LNCaP clone FGC (cell line): ENCODE measurements around the gene RELN.

ENCODE experiments used
- DNase-seq: peaks from one replicate; pipeline ENCODE4 v3.0.0-alpha.2; 2011; ENCODE audit warnings: low read depth
- H3K4me3 ChIP-seq: 2 replicates; pipeline ENCODE4 v1.5.1; 2011; ENCODE audit warnings: mild to moderate bottlenecking, low read depth, low read length, control low read depth
- CTCF ChIP-seq: IDR thresholded peaks from 2 replicates; pipeline ENCODE4 v1.5.1; 2012; ENCODE audit warnings: mild to moderate bottlenecking; ENCODE audit not compliant: control insufficient read depth, insufficient read depth; ENCODE audit errors: extremely low read depth

RELN gene

GRCh38 chr7:103594186-103594585 is 395.3 kb downstream of the RELN start:
- DNase-seq: no peak
- no peak overlapping the region for H3K4me3 ChIP-seq
- TF ChIP-seq CTCF: no peak

DNA sequence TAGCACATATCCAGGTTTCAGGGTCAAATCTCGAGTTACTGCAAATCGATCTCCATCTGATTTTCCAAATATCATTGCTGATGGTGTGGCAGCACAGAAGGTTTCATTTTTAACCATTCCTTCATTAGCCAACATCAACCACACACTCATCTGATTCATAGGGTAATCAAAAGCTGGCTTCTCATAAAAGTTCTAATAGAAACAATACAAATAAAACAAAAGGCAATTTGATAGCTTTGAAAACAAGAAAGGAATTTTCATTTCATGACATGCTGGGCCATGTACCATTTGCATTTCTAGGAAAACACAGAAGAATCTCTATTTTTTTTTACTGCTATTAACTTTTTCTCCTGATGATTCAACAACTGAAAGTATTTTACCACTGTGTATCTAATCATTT is 395.8 kb downstream of the RELN start:
- DNase-seq: peak; percentile 48
- H3K4me3 ChIP-seq: no peak overlapping the region
- no peak for TF ChIP-seq CTCF

GRCh38 chr7:103592844-103593243 is 396.6 kb downstream of the RELN start:
- DNase-seq: peak; percentile 81
- no peak for TF ChIP-seq CTCF
- H3K4me3 ChIP-seq: no peak overlapping the region

- H3K4me3 ChIP-seq: no peak overlapping the region
- no peak for DNase-seq
- TF ChIP-seq CTCF: no peak
These were observed 397.3 kb downstream of the RELN start for GRCh38 chr7:103592187-103592586.

GRCh38 chr7:103580031-103580430 is 409.4 kb downstream of the RELN start:
- no peak for DNase-seq
- TF ChIP-seq CTCF: no peak

GRCh38 chr7:103577059-103577458 is 412.4 kb downstream of the RELN start:
- no peak overlapping the region for H3K4me3 ChIP-seq
- DNase-seq: no peak
- TF ChIP-seq CTCF: no peak

More at GRCh38 chr7:103580031-103580430, 409.4 kb downstream of the RELN start:
- H3K4me3 ChIP-seq: no peak overlapping the region

DNA sequence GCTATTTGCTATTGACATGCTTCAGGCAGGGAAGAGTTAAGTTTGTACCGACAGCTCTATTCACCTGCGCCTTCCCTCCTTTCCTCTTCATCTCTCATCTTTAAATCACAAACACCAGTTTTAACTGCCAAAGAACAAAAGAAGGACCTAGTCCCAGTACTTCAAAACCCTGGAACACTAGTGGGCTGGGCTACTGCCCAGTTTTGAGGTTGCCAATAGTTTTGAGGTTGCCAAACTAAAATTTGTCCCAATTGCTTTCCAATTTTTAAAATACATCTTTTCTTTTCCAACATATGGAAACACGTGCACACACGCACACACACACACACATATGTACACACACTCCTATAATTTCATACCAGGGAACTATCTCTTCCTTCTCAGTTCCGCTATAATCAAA is 412.8 kb downstream of the RELN start:
- no peak overlapping the region for H3K4me3 ChIP-seq
- TF ChIP-seq CTCF: no peak
- DNase-seq: no peak
